Measurements from ENCODE around the gene MAP2K4. TPM values are rescaled to one million over a fixed set of nuclear protein-coding genes. Genes with fewer than 3 reads are reported as not detected.

The MAP2K4 gene
- total RNA-seq, 1 experiment from 2014 or later, result 24.4 TPM

DNA sequence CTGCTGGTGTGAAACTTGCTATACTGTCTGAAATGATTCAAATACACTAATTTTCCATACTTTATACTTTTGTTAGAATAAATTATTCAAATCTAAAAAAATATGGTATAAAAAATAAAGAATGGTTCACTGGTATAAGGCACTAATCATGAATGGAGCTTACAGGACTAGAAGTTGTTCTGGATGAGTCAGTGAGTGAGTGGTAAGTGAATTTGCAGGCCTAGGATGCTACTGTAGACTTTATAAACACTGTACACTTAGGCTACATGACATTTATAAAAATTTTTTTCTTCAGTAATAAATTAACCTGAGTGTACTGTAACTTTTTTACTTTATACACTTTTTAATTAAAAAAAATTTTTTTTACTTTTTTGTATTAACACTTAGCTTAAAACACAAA lies 95.5 kb downstream of the MAP2K4 start (continued):
- TF ChIP-seq, protein P1, sequence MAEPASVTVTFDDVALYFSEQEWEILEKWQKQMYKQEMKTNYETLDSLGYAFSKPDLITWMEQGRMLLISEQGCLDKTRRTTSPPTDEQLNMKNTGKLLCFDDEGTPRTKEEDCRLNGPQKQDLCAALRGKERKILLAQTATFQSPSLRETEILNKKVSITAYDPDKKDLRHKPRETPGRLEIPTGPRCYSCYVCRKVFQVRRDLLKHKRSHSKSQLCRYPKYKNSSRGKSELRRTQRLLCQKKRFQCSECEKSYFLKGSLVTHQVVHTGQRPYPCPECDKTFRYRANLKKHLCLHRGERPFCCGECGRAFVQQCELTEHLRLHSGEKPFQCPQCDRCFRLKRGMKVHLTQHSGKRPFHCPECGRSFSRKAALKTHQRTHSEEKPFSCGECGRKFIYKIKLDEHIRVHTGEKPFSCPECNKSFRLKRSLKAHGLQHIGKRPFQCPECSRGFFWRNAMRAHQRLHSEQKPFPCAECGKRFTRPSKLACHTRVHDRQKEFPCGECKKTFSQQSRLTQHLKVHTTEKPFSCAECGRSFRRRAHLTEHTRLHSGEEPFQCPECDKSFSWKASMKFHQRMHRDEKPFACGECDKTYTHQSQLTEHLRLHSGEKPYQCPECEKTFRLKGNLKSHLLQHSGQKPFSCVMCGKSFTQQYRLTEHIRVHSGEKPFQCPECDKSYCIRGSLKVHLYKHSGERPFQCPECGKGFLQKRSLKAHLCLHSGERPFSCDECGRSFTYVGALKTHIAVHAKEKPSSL (CRISPR knock-in tag; conservative IDR thresholded peaks at IDR 0.05), result no peak
- TF ChIP-seq ZNF138 (CRISPR knock-in tag; conservative IDR thresholded peaks at IDR 0.05) (no peak), PREB (CRISPR knock-in tag; IDR thresholded peaks at IDR 0.05; ENCODE audit: borderline replicate concordance) (no peak), MAX (CRISPR knock-in tag; IDR thresholded peaks at IDR 0.05) (no peak), EMX1 (CRISPR knock-in tag; IDR thresholded peaks at IDR 0.05) (no peak), NR2C2 (CRISPR knock-in tag; IDR thresholded peaks at IDR 0.05) (no peak), ZNF396 (CRISPR knock-in tag; IDR thresholded peaks at IDR 0.05; ENCODE audit: borderline replicate concordance) (no peak), SP1 (CRISPR knock-in tag; conservative IDR thresholded peaks at IDR 0.05) (no peak)
- TF ChIP-seq, protein P2, sequence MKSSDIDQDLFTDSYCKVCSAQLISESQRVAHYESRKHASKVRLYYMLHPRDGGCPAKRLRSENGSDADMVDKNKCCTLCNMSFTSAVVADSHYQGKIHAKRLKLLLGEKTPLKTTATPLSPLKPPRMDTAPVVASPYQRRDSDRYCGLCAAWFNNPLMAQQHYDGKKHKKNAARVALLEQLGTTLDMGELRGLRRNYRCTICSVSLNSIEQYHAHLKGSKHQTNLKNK (CRISPR knock-in tag; IDR thresholded peaks at IDR 0.05), result no peak
- TF ChIP-seq, protein P3, sequence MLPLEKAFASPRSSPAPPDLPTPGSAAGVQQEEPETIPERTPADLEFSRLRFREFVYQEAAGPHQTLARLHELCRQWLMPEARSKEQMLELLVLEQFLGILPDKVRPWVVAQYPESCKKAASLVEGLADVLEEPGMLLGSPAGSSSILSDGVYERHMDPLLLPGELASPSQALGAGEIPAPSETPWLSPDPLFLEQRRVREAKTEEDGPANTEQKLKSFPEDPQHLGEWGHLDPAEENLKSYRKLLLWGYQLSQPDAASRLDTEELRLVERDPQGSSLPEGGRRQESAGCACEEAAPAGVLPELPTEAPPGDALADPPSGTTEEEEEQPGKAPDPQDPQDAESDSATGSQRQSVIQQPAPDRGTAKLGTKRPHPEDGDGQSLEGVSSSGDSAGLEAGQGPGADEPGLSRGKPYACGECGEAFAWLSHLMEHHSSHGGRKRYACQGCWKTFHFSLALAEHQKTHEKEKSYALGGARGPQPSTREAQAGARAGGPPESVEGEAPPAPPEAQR (CRISPR knock-in tag; IDR thresholded peaks at IDR 0.05), result no peak
- TF ChIP-seq, protein P4, sequence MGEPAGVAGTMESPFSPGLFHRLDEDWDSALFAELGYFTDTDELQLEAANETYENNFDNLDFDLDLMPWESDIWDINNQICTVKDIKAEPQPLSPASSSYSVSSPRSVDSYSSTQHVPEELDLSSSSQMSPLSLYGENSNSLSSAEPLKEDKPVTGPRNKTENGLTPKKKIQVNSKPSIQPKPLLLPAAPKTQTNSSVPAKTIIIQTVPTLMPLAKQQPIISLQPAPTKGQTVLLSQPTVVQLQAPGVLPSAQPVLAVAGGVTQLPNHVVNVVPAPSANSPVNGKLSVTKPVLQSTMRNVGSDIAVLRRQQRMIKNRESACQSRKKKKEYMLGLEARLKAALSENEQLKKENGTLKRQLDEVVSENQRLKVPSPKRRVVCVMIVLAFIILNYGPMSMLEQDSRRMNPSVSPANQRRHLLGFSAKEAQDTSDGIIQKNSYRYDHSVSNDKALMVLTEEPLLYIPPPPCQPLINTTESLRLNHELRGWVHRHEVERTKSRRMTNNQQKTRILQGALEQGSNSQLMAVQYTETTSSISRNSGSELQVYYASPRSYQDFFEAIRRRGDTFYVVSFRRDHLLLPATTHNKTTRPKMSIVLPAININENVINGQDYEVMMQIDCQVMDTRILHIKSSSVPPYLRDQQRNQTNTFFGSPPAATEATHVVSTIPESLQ (CRISPR knock-in tag; IDR thresholded peaks at IDR 0.05), result no peak

DNA sequence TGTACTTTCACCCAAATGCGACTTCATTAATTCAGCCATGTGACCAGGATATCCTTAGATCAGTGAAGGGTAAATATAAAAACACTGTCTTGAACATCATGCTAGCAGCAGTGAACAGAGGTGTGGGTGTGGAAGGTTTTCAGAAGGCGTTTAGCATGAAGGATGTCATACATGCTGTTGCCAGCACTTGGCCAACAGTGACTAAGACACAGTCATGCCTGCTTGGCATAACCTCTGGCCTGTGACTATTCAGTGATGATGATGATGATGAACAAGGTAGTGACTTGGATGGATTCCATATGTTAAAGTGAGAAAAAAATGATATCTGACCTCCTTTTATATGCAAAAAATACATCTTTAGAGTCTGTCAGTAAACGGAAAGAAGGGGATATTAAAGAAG lies 97.9 kb downstream of the MAP2K4 start:
- ATAC-seq (no peak), DNase-seq (ENCODE audit: low spot score) (no peak)
- TF ChIP-seq, protein P5, sequence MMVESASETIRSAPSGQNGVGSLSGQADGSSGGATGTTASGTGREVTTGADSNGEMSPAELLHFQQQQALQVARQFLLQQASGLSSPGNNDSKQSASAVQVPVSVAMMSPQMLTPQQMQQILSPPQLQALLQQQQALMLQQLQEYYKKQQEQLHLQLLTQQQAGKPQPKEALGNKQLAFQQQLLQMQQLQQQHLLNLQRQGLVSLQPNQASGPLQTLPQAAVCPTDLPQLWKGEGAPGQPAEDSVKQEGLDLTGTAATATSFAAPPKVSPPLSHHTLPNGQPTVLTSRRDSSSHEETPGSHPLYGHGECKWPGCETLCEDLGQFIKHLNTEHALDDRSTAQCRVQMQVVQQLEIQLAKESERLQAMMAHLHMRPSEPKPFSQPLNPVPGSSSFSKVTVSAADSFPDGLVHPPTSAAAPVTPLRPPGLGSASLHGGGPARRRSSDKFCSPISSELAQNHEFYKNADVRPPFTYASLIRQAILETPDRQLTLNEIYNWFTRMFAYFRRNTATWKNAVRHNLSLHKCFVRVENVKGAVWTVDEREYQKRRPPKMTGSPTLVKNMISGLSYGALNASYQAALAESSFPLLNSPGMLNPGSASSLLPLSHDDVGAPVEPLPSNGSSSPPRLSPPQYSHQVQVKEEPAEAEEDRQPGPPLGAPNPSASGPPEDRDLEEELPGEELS (CRISPR knock-in tag; IDR thresholded peaks at IDR 0.05), result no peak
- TF ChIP-seq PREB (CRISPR knock-in tag; IDR thresholded peaks at IDR 0.05; ENCODE audit: borderline replicate concordance) (no peak), CREB1 (CRISPR knock-in tag; IDR thresholded peaks at IDR 0.05) (no peak), MYBL2 (CRISPR knock-in tag; IDR thresholded peaks at IDR 0.05) (no peak)
- Mint-ChIP-seq H3K27me3 (ENCODE audit: low read depth) (no peaks in the 10 kb centered on the region), H3K9me3 (peaks cover 11% of the 10 kb centered on the region), H3K4me1 (peaks cover 33% of the 10 kb centered on the region), H3K36me3 (peaks cover 35% of the 10 kb centered on the region), H3K4me3 (no peak overlapping the region), H3K27ac (no peak overlapping the region; the same call in 1 of the 2 replicates)
- ChIA-PET CTCF (no interaction called here), POLR2A (no interaction called here)
